Esophagus squamous epithelium (tissue), 5 donors: Measurements from ENCODE around the gene FHIP1A. TPM values are rescaled to one million over a fixed set of nuclear protein-coding genes. Genes with fewer than 3 reads are reported as not detected.

ENCODE experiments used
- DNase-seq: peaks from one replicate; lab custom pipeline; 2025; lab: John Stamatoyannopoulos, UW
- H3K27ac ChIP-seq, 4 donors: fragments of 200-600 bp; sonication (generic); one replicate each; pipeline ENCODE4 v1.5.1; 2016 to 2019; ENCODE audit warnings: mild to moderate bottlenecking in 1 of 4
- H3K27me3 ChIP-seq, 4 donors: fragments of 200-600 bp; sonication (generic); 1 replicate in 3 of 4; 2 replicates in 1 of 4; pipeline versions ENCODE4 v1.5.1 to v1.6.0; 2017 to 2021; ENCODE audit warnings: antibody characterized with exemption in 1 of 4
- H3K36me3 ChIP-seq, 3 donors: fragments of 200-600 bp; sonication (generic); one replicate each; pipeline ENCODE4 v1.5.1; 2016 to 2019
- H3K4me1 ChIP-seq, 3 donors: fragments of 200-600 bp; sonication (generic); one replicate each; pipeline ENCODE4 v1.5.1; 2017 to 2019
- H3K4me3 ChIP-seq, 4 donors: fragments of 200-600 bp; sonication (generic); 1 replicate in 3 of 4; 2 replicates in 1 of 4; pipeline ENCODE4 v1.5.1; 2016 to 2019; ENCODE audit warnings: mild to moderate bottlenecking in 2 of 4, moderate library complexity in 1 of 4
- H3K9me3 ChIP-seq, 3 donors: fragments of 200-600 bp; sonication (generic); one replicate each; pipeline ENCODE4 v1.5.1; 2016 to 2019
- POLR2A ChIP-seq, 4 donors: fragments of 450-650 bp; IDR thresholded peaks; one replicate each; pipeline ENCODE4 v1.6.1; 2017; ENCODE audit warnings: antibody characterized with exemption in 4 of 4, mild to moderate bottlenecking in 4 of 4, moderate library complexity in 3 of 4
- WGBS, 2 donors: methylation state at CpG; one replicate each; pipeline ENCODE4 v1.1.5; 2018; 5-methylcytosine and 5-hydroxymethylcytosine counted together
- intact Hi-C: fragments of 100-400 bp; cut with DNase I; formaldehyde crosslinking; loops from one replicate; pipeline ENCODE4 v1.15.0; 2022
- total RNA-seq, 4 donors: library from RNA; depleted of rRNA; stranded (reverse); fragments of >200 nt; gene quantifications; one replicate each; pipeline ENCODE4 v1.1.0, GENCODE V29; 2016
- TF ChIP-seq, protein P1 (sequence below), 6 experiments: fragments of 450-650 bp in 4 of 6; fragments of 200-600 bp in 2 of 6; sonication (generic) in 2 of 6; IDR thresholded peaks; one replicate each; pipeline ENCODE4 v1.5.1; 2016 to 2019; ENCODE audit warnings: antibody characterized with exemption in 6 of 6, mild to moderate bottlenecking in 4 of 6, moderate library complexity in 4 of 6
- donor health status: DM: yes; HTN: yes; CAD: no.

The FHIP1A gene
- total RNA-seq, 4 donors from 2014 or later = 23.4 to 66.2 (median 34.5) TPM

DNA sequence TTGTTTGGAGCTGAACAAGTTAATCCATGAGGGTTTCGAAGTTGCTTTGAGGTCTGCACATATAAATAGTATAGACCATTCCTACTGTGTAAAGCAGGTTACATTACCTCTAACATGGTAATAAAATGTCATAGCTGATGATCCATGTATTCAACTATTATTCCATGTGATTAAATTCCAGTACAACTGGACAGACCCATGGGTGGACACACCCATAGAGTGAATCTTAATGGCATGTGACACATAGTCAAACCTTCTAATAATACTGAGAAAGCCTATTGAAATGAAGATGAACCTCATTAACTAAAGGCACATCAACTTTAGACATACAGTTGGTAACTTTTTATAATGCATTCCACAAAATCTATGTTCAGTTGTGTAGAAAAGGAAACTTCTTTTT is 28.5 kb downstream of the FHIP1A start:
- DNase-seq = no peak
- 69 to 87% methylated on average over 1 of the region's 1 CpG for WGBS, 2 donors
- Histone ChIP-seq H3K27ac (peak overlapping the region in 1 of 4 donors; percentile 25), H3K27me3 (no peaks in the 10 kb centered on the region), H3K4me3 (no peak overlapping the region), H3K36me3 (no peaks in the 10 kb centered on the region), H3K9me3 (no peaks in the 10 kb centered on the region), H3K4me1 (peaks cover 0 to 49% (median 0%) of the 10 kb centered on the region in 3 donors)
- intact Hi-C loops = no loop called here
- TF ChIP-seq POLR2A (IDR thresholded peaks at IDR 0.05) = no peak
- TF ChIP-seq, protein P1, sequence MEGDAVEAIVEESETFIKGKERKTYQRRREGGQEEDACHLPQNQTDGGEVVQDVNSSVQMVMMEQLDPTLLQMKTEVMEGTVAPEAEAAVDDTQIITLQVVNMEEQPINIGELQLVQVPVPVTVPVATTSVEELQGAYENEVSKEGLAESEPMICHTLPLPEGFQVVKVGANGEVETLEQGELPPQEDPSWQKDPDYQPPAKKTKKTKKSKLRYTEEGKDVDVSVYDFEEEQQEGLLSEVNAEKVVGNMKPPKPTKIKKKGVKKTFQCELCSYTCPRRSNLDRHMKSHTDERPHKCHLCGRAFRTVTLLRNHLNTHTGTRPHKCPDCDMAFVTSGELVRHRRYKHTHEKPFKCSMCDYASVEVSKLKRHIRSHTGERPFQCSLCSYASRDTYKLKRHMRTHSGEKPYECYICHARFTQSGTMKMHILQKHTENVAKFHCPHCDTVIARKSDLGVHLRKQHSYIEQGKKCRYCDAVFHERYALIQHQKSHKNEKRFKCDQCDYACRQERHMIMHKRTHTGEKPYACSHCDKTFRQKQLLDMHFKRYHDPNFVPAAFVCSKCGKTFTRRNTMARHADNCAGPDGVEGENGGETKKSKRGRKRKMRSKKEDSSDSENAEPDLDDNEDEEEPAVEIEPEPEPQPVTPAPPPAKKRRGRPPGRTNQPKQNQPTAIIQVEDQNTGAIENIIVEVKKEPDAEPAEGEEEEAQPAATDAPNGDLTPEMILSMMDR (IDR thresholded peaks at IDR 0.05) = no peak

DNA sequence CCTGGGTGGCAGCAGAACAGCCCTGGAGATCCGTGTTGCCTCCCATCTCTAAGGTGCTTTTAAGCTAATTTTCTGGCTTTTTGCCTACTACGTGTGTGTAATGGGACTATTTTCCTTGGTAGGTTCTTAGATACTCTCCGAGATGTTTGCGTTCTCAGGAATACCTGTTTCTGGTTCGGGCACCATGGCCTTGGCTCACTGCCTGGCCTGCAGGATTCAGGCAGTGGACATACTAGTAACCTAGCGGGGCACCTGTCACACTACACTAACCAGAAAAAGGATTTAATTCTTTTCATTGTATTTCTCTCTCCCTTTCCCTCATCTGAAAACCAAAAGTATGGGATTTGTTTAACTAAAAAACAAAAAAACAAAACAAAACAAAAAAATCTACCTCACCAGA is 29.2 kb downstream of the FHIP1A start:
- 82 to 86% methylated on average over 6 of the region's 6 CpGs for WGBS, 2 donors
- Histone ChIP-seq H3K4me1 (peaks cover 0 to 43% (median 0%) of the 10 kb centered on the region in 3 donors), H3K36me3 (no peaks in the 10 kb centered on the region), H3K4me3 (no peak overlapping the region), H3K9me3 (no peaks in the 10 kb centered on the region), H3K27ac (peak overlapping the region in 1 of 4 donors; percentile 25), H3K27me3 (no peaks in the 10 kb centered on the region)
- TF ChIP-seq, protein P1 (IDR thresholded peaks at IDR 0.05) = no peak
- no peak for TF ChIP-seq POLR2A (IDR thresholded peaks at IDR 0.05)
- intact Hi-C loops = no loop called here
- DNase-seq = no peak

DNA sequence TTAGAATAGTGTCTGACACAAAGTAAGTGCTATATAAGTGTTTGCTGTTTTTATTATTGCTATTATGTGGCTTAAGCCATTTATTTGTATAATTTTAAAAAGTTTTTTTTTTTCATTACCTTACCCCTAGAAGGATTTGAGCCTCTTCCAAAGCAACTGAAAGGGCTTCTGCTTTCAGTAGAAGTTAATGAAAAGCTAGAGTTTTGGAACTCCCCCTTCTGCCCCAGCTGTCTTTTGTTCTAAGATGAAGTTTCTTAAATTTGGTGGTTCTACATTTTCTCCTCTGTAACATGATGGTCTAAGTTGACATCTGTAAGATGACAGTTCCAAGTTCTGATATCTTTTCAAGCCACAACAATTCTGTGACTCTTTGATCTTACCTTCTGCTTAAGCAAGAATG is 30.3 kb downstream of the FHIP1A start:
- H3K9me3 ChIP-seq = no peaks in the 10 kb centered on the region
- H3K4me3 ChIP-seq = no peak overlapping the region
- intact Hi-C loops = no loop called here
- no peak for DNase-seq
- no peak overlapping the region for H3K27ac ChIP-seq
- peaks cover 0 to 33% (median 0%) of the 10 kb centered on the region in 3 donors for H3K4me1 ChIP-seq
- no peak for TF ChIP-seq POLR2A (IDR thresholded peaks at IDR 0.05)
- no peaks in the 10 kb centered on the region for H3K27me3 ChIP-seq
- no peaks in the 10 kb centered on the region for H3K36me3 ChIP-seq

DNA sequence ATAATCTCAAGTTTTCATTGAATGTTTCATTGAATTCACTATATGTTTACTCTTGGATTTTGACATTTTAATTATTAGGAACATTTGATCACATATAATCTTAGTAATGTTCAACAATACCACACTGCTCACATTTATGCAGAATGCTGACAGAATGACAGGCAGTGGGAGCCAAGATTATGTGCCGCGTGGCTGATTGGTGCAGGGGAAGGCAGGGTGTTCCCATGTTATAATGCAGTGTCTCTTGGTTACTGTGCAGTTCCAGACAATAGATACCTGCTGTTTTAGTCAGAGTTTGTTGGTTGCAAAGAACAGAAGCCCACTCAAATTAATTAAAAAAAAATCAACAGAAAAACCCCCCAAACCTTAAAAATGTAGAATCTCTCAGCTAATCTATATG is 33.0 kb downstream of the FHIP1A start:
- intact Hi-C loops = no loop called here
- Histone ChIP-seq H3K4me1 (peaks cover 0 to 24% (median 0%) of the 10 kb centered on the region in 3 donors), H3K36me3 (no peaks in the 10 kb centered on the region), H3K4me3 (no peak overlapping the region), H3K27me3 (no peaks in the 10 kb centered on the region), H3K9me3 (no peaks in the 10 kb centered on the region), H3K27ac (no peak overlapping the region)
- TF ChIP-seq POLR2A (IDR thresholded peaks at IDR 0.05) = no peak
- TF ChIP-seq, protein P1 (IDR thresholded peaks at IDR 0.05) = no peak
- DNase-seq = no peak
- 50 to 95% methylated on average over 2 of the region's 2 CpGs for WGBS, 2 donors

DNA sequence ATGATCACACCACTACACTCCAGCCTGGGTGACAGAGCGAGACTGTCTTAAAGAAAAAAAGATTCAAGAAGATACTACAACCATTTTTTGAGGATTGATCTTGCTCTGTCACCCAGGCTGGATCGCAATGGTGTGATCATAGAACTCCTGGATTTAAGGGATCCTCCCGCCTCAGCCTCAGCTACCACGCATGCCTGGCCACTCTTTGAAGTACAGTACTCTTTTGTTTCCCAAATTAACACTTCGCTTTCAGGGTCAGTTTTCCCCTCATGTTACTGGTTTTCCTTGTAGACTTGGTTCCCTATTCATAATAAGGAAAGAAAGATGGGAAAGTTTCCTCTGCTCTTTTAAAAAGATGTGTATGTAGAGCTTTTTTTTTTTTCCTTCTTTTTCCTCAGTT is 34.3 kb downstream of the FHIP1A start:
- H3K9me3 ChIP-seq = no peaks in the 10 kb centered on the region
- H3K27me3 ChIP-seq = no peaks in the 10 kb centered on the region
- intact Hi-C loops = no loop called here
- no peaks in the 10 kb centered on the region for H3K36me3 ChIP-seq
- no peak overlapping the region for H3K27ac ChIP-seq
- H3K4me1 ChIP-seq = peaks cover 0 to 14% (median 0%) of the 10 kb centered on the region in 3 donors
- DNase-seq = no peak
- WGBS, 2 donors = 75 to 86% methylated on average over 5 of the region's 5 CpGs
- no peak overlapping the region for H3K4me3 ChIP-seq
- TF ChIP-seq, protein P1 (IDR thresholded peaks at IDR 0.05) = no peak
- no peak for TF ChIP-seq POLR2A (IDR thresholded peaks at IDR 0.05)

DNA sequence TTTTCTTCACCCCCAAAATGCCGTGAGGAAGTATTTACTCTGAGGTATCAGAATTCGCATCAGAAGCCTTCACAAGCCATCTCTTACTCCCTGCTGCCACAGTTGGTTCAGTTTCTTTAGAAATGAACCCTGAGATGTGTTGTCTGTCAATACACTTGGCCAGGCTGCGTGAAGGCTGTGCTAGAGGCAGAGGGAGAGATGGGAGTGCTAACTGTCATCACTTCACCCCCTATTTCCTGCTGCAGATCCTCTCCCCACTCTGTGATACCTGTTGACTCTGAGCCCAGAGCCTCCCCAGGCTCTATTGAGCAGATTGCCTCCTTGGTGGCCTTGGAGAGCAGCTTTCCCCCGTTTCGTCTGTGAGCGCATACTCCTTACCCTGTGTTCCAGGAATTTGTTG is 34.8 kb downstream of the FHIP1A start:
- Histone ChIP-seq H3K9me3 (no peaks in the 10 kb centered on the region), H3K4me3 (no peak overlapping the region), H3K4me1 (peaks cover 0 to 14% (median 0%) of the 10 kb centered on the region in 3 donors), H3K36me3 (no peaks in the 10 kb centered on the region), H3K27me3 (no peaks in the 10 kb centered on the region), H3K27ac (no peak overlapping the region)
- no peak for TF ChIP-seq POLR2A (IDR thresholded peaks at IDR 0.05)
- TF ChIP-seq, protein P1 (IDR thresholded peaks at IDR 0.05) = no peak
- 79 to 86% methylated on average over 5 to 6 of the region's 6 CpGs for WGBS, 2 donors
- intact Hi-C loops = no loop called here
- DNase-seq = no peak
